OCI-LY3 (cell line): ENCODE data around the gene IRX3.

Source experiments
- H2AFZ ChIP-seq: fragments of 200-600, 300-600 bp; shearing (Covaris generic); 2 replicates; pipeline ENCODE4 v1.6.0; 2014; ENCODE audit warnings: antibody characterized with exemption, low read depth, low read length
- H3K27ac ChIP-seq: fragments of 200-600, 300-600 bp; sonication (generic); 2 replicates; pipeline ENCODE4 v1.5.1; 2014; ENCODE audit warnings: mild to moderate bottlenecking, low read length, moderate library complexity, mixed read lengths
- H3K27me3 ChIP-seq: fragments of 200-600, 300-600 bp; sonication (generic); 2 replicates; pipeline ENCODE4 v1.6.1; 2014; ENCODE audit warnings: low read depth, low read length, mixed read lengths
- H3K36me3 ChIP-seq: fragments of 200-600, 300-600 bp; sonication (generic); replicated peaks from 2 replicates; pipeline ENCODE3; 2014; ENCODE audit warnings: low read depth, low read length, mixed read lengths
- H3K4me1 ChIP-seq: fragments of 300-600, 200-600 bp; sonication (generic); 2 replicates; pipeline ENCODE4 v1.6.1; 2014; ENCODE audit warnings: low read length, mixed read lengths
- H3K4me2 ChIP-seq: fragments of 200-600, 300-600 bp; sonication (generic); 2 replicates; pipeline ENCODE4 v1.6.1; 2014; ENCODE audit warnings: low read length, mixed read lengths
- H3K4me3 ChIP-seq: fragments of 300-600, 200-600 bp; sonication (generic); 2 replicates; pipeline ENCODE4 v1.5.1; 2014; ENCODE audit warnings: antibody characterized with exemption, mild to moderate bottlenecking, low read length, moderate library complexity
- H3K79me2 ChIP-seq: fragments of 300-600, 200-600 bp; shearing (Covaris generic); 2 replicates; pipeline ENCODE4 v1.6.1; 2014; ENCODE audit warnings: mild to moderate bottlenecking, low read length, mixed read lengths
- H3K9ac ChIP-seq: fragments of 300-600, 200-600 bp; shearing (Covaris generic); 2 replicates; pipeline ENCODE4 v1.6.0; 2014; ENCODE audit warnings: mild to moderate bottlenecking, low read length, moderate library complexity
- H3K9me3 ChIP-seq: fragments of 200-600, 300-600 bp; shearing (Covaris generic); 2 replicates; pipeline ENCODE4 v1.6.1; 2014; ENCODE audit warnings: low read length, mixed read lengths; ENCODE audit not compliant: insufficient read depth
- H4K20me1 ChIP-seq: fragments of 200-600, 300-600 bp; sonication (generic); 2 replicates; pipeline ENCODE4 v1.6.1; 2016; ENCODE audit warnings: low read length, mixed read lengths; ENCODE audit not compliant: insufficient read depth
- CTCF ChIP-seq: fragments of 200-600, 300-600 bp; sonication (generic); IDR thresholded peaks from 2 replicates; pipeline ENCODE4 v1.5.1; 2014; ENCODE audit warnings: antibody characterized with exemption, low read length, low read depth
- EZH2phosphoT487 ChIP-seq: fragments of 200-600 bp; shearing (Covaris generic); IDR thresholded peaks from 2 replicates; pipeline ENCODE4 v1.6.1; 2018; ENCODE audit warnings: antibody characterized with exemption, mixed run types, low read depth

The IRX3 gene

GRCh38 chr16:54269461-54269860, 17.1 kb downstream of the IRX3 start:
- no peaks in the 10 kb centered on the region for H3K79me2 ChIP-seq
- H3K9ac ChIP-seq, result no peak overlapping the region
- no peak overlapping the region for H2AFZ ChIP-seq
- no peak overlapping the region for H3K27ac ChIP-seq
- H3K4me2 ChIP-seq, result no peak overlapping the region
- H3K36me3 ChIP-seq, result no peaks in the 10 kb centered on the region
- H4K20me1 ChIP-seq, result no peaks in the 10 kb centered on the region
- TF ChIP-seq CTCF (no peak), EZH2phosphoT487 (no peak)
- H3K9me3 ChIP-seq, result no peaks in the 10 kb centered on the region
- no peak overlapping the region for H3K4me3 ChIP-seq
- no peaks in the 10 kb centered on the region for H3K4me1 ChIP-seq
- no peaks in the 10 kb centered on the region for H3K27me3 ChIP-seq

GRCh38 chr16:54268766-54269165, 17.8 kb downstream of the IRX3 start:
- no peak overlapping the region for H3K27ac ChIP-seq
- no peak overlapping the region for H3K4me2 ChIP-seq
- no peaks in the 10 kb centered on the region for H3K79me2 ChIP-seq
- H3K4me1 ChIP-seq, result no peaks in the 10 kb centered on the region
- no peak overlapping the region for H2AFZ ChIP-seq
- no peak overlapping the region for H3K4me3 ChIP-seq
- no peaks in the 10 kb centered on the region for H3K27me3 ChIP-seq
- no peaks in the 10 kb centered on the region for H4K20me1 ChIP-seq
- no peak for TF ChIP-seq CTCF
- no peak for TF ChIP-seq EZH2phosphoT487
- no peaks in the 10 kb centered on the region for H3K9me3 ChIP-seq
- H3K36me3 ChIP-seq, result no peaks in the 10 kb centered on the region
- no peak overlapping the region for H3K9ac ChIP-seq

GRCh38 chr16:54268340-54268739, 18.2 kb downstream of the IRX3 start:
- no peaks in the 10 kb centered on the region for H3K36me3 ChIP-seq
- H3K4me1 ChIP-seq, result no peaks in the 10 kb centered on the region
- H3K4me3 ChIP-seq, result no peak overlapping the region
- no peak overlapping the region for H3K27ac ChIP-seq
- no peaks in the 10 kb centered on the region for H3K79me2 ChIP-seq
- H2AFZ ChIP-seq, result no peak overlapping the region
- no peaks in the 10 kb centered on the region for H3K9me3 ChIP-seq
- no peaks in the 10 kb centered on the region for H3K27me3 ChIP-seq
- TF ChIP-seq EZH2phosphoT487 (no peak), CTCF (no peak)
- no peak overlapping the region for H3K9ac ChIP-seq
- H3K4me2 ChIP-seq, result no peak overlapping the region
- H4K20me1 ChIP-seq, result no peaks in the 10 kb centered on the region

- Histone ChIP-seq H3K27me3 (no peaks in the 10 kb centered on the region), H3K27ac (no peak overlapping the region), H3K4me3 (no peak overlapping the region), H3K4me2 (no peak overlapping the region), H4K20me1 (no peaks in the 10 kb centered on the region), H3K4me1 (no peaks in the 10 kb centered on the region), H3K9me3 (no peaks in the 10 kb centered on the region), H3K9ac (no peak overlapping the region), H3K79me2 (no peaks in the 10 kb centered on the region), H3K36me3 (no peaks in the 10 kb centered on the region), H2AFZ (no peak overlapping the region)
- TF ChIP-seq CTCF (no peak), EZH2phosphoT487 (no peak)
These were observed 20.1 kb downstream of the IRX3 start for GRCh38 chr16:54266363-54266955.
